Stimulated activated CD8-positive, alpha-beta memory T cell treated with anti-CD3 and anti-CD28 coated beads, Interleukin-15, amount 100 ng/mL, for 48 hours (primary cell): ENCODE measurements around the gene CDC6.

Source experiments
- DNase-seq, 2 donors: peaks; one replicate each; pipeline ENCODE4 v3.0.0-alpha.2; 2020; ENCODE audit warnings: low read depth in 2 of 2

The CDC6 gene

DNA sequence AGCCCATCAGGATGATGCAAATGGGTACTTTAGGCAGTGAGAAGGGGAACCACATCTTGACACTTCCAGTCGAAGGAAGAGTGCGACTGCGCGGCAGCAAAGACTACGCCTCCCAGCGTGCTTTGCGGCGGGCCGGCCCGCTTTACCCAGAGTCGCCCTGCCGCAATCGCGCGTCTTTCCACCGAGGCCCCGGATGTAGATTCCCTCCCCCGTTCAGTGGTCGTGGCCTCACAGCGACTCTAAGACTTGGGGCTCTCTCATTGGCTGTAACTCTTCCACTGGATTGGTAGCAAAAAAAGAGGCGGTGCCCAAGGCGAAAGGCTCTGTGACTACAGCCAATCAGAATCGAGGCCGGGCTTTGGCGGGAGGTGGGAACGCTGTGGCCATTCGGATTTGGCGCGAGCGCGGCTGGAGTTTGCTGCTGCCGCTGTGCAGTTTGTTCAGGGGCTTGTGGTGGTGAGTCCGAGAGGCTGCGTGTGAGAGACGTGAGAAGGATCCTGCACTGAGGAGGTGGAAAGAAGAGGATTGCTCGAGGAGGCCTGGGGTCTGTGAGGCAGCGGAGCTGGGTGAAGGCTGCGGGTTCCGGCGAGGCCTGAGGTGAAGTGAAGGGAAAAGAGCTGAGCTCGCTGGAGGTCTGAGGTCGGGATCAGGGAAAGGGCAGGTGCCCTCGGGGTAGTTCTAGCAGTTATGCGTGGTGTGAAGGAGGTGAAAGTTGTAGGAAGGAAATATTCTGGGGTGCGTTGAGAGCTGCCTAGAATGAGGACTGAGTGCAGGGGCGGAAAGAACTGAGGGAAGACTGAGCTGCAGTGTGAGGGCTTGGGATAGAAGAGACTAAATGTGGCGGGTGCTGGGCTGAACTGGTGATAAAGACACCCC is at the start of gene CDC6:
Gene CDC6, plus strand, starts transcription at position 386 of the 876 bp plus-strand sequence. CDS start 1,542 bp downstream, outside the sequence.
- DNase-seq: peak; percentile 97 to 99

DNA sequence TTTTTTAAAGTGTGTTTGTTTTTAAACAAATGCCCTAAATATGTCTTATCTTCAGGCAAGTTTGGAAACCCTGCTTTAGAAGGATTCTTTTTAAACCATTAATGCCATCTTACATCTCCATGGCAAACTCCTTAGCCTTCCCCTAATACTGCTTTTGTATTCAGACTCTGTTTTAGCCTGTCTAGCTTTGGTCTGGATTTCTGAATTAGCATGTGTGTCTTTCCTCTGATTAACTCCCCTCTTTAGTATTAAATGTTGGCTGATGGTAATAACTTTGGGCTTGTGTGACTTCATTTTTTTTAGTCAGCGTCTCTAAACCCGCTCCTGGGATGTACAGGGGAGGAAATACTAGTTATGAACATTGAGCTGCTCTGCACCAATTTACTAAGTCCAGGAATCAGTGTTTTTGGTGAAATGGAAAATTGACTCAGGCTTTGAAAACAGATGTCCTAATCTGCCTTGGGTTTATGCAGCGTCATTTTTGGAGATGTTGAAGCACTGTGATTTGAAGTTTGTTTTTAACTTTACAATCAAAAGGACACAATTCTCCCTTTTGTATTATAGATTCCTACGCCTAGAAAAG is 46.3 kb upstream of the CDC6 start:
- DNase-seq: no peak

- DNase-seq: no peak
Observed at GRCh38 chr17:40242774-40243173, 44.9 kb upstream of the CDC6 start.

DNA sequence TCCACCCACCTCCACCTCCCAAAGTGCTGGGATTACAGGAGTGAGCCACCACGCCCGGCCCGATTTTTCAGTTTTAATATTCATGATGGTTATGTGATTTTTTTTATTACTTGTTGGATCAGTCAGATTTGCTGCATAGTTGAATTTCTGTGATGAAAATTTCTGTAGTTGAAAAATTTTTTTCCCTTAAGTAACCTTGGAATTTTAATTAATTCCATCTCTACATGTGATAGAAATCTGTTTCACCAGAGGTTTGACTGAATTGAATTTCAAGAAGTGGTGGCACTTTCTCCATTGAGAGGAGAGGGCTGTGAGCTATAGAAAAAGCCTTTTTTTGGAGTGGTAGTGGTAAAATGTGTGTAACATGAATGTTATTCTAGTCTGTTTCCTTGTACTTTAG is 43.9 kb upstream of the CDC6 start:
- DNase-seq: no peak

GRCh38 chr17:40244255-40244654 is 43.4 kb upstream of the CDC6 start:
- DNase-seq: no peak

GRCh38 chr17:40247926-40248495 is 39.7 kb upstream of the CDC6 start:
- no peak for DNase-seq

DNA sequence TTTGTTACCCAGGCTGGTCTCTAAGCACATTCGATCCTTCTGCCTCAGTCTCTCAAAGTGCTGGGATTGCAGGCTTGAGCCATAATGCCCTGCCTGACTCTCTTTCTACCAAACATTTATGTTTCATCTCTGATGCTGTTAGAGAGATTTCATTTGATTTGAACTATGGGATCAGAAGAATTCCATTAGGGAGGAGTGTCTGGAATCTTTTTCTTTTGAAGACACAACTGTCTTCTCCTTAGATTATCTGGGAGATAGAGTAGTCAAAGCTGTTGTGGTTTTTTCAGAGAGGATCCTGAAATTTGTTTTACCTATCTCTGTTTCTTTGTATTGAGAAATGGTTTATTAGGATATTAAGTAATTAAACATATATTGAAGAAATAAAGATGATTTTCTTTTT is 39.2 kb upstream of the CDC6 start:
- no peak for DNase-seq

- DNase-seq: no peak
Observed at GRCh38 chr17:40251576-40251975, 36.1 kb upstream of the CDC6 start.

- DNase-seq: no peak
Observed at GRCh38 chr17:40253565-40253964, 34.1 kb upstream of the CDC6 start.

- DNase-seq: no peak
Observed at GRCh38 chr17:40259505-40259904, 28.2 kb upstream of the CDC6 start.

GRCh38 chr17:40260528-40260927 is 27.2 kb upstream of the CDC6 start:
- no peak for DNase-seq

DNA sequence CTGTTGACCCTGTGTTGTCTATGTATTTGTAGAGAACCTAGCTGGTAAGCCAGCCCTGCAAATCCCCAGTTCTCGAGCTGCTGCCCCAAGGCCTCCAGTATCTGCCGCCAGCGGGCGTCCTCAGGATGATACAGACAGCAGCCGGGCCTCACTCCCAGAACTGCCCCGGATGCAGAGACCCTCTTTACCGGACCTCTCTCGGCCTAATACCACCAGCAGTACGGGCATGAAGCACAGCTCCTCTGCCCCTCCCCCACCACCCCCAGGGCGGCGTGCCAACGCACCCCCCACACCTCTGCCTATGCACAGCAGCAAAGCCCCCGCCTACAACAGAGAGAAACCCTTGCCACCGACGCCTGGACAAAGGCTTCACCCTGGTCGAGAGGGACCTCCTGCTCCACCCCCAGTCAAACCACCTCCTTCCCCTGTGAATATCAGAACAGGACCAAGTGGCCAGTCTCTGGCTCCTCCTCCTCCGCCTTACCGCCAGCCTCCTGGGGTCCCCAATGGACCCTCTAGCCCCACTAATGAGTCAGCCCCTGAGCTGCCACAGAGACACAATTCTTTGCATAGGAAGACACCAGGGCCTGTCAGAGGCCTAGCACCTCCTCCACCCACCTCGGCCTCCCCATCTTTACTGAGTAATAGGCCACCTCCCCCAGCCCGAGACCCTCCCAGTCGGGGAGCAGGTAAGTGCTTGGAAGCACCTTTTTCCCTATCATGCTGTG is 23.1 kb upstream of the CDC6 start:
- DNase-seq: no peak

DNA sequence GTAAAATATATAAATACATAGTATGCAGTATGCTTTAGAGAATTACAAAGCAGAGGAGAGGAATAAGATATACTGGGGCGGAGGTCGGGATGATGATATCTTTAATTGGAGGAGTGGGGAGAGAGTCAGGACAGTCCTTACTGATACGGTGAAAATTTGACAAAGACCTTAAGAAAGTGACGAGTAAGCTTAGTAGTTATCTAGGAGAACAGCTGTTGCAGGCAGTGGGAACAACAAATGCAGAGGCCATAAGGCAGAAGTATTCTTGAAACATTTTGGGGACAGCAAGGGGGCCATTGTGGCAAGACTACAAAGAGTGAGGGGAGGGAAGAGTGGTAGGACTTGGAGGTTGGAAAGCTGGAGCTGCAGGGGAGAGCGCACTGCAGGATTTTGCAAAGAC is 22.3 kb upstream of the CDC6 start:
- no peak for DNase-seq

DNA sequence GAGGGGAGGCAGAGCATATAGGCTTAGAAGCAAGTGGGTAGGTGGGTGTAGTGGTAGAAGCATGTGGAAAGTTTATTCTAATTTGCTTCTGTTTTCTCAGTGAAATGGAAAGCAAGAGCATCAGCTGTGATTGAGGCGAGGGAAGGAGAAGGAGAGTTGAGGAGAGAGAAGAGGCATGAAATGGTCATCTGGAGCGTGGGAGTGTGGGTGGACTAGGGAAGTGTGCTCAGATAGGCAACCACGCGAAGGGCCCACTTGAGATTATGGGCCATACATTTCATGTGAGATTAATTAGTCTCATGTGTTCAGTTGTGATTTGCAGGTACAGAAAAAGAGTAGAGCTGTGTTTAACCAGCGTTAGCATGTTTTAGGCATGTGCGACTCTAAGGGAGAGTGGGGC is 20.8 kb upstream of the CDC6 start:
- no peak for DNase-seq

DNA sequence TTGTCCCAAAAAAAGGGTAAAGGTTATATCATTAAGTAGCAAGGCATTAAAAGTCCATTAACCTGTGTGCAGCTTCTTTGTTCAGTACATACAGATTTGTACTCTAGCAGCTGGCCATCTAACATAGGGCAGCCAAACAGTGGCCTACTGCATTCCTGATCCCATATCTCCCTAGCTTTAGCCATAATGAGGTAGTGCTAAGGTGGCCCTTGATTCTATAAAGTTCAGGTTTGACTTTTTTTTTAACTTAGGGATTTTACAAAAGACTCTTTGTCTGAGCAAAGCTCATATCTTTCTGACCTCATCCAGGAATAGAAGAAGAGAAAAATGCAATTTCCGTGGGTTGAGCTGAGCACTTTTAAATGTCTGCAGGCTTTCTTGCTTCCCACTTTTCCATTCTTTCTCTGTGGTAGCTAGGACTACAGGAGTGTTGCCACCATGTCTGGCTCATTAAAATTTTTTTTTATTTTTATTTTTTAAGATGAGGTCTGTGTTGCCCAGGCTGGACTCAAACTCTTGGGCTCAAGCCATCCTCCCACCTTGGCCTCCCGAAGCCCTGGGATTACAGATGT is 19.5 kb upstream of the CDC6 start:
- DNase-seq: no peak

GRCh38 chr17:40278414-40278813 is 9.3 kb upstream of the CDC6 start:
- DNase-seq: no peak

- no peak for DNase-seq
Observed at GRCh38 chr17:40279402-40279801, 8.3 kb upstream of the CDC6 start.

DNA sequence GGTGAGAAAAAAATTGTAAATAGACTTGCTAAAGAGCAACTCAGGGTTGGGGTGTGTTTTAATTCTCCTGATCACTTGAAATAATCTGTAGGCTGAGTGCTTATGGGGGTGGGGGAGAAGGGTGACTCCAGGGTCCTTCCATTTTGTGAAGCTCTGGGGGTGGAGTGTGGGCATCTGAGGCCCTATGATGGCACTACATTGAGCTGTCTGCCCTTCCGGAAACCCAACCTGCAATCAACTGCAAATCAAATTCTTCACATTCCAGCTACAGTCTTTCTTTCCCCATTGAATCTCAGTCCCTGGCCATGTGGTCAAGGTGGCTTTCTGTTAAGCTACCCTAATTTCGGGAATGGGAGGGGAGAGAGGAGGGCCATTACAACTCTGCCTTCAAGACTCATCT is 6.0 kb upstream of the CDC6 start:
- no peak for DNase-seq

DNA sequence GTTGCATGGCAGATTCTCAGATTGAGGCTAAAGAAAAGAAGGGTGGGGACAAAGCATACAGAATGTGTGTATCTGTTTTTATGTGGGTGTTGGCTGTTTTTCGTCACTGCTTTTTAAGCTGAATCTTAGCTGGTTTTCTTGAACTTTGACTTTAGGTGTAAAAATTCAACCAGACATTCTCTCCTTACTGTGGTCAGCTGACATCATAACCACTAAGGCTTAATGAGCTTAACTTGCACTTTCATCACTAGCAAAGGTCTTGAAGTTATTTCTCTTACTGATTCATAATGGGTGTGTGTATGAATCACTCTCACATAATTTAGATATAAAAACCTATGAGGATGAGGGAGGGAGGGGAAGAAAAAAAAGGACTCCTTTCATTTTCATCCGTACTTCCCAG is 4.0 kb upstream of the CDC6 start:
- DNase-seq: no peak

- no peak for DNase-seq
Observed at GRCh38 chr17:40284085-40284713, 3.5 kb upstream of the CDC6 start.

- no peak for DNase-seq
Observed at GRCh38 chr17:40286473-40286872, 1.2 kb upstream of the CDC6 start.

DNA sequence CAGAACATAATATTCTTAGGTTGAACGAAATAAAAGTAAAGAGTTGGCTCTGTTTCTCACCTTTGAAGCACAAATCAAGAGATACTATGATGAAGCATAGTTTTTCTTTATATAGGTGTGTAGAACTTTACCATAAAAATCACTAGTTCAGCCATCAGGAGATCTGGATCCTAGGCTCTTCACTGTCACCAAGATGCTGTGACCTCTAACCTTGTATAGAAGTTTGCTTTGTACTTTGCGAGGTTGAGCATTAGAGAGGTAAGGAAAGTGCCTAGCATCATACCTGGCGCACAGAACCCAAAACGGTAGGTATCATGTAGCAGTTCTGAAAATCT is 553 bp upstream of the CDC6 start:
- DNase-seq: no peak
